Middle frontal gyrus (tissue), 1 donor: ENCODE results near the gene TEX264.

ENCODE experiments used
- DNase-seq: peaks from one replicate; pipeline ENCODE4 v3.0.0-alpha.2; 2015; ENCODE audit warnings: low spot score; ENCODE audit errors: extremely low spot score

TEX264 gene

DNA sequence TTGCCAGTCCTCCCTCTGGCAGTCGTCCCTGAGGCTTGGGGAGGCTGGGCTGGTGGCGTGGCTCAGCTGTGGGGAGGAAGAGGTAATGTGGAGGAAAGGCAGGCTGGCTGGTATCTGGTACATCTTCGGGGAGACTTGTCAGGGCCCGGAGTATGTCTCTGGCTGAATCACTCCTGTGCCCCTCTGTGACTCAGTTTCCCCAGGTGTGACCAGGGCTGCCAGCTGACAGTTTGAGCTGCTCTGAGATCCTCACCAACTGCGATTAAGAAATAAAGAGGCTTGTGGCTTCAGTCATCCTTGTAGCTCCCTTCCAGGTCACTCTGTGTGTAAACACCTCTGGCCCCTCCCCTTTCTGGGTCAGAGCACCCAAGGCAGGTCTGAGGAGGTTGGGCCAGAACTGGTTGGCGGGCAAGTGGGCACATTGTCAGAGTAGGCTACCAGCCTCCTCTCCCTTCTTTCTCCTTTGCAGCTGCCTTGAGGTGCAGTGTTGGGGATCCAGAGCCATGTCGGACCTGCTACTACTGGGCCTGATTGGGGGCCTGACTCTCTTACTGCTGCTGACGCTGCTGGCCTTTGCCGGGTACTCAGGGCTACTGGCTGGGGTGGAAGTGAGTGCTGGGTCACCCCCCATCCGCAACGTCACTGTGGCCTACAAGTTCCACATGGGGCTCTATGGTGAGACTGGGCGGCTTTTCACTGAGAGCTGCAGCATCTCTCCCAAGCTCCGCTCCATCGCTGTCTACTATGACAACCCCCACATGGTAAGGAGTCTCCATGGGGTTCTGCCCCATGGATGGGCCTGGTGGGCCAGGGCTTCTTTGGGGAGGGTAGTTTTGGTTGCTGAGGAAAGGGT lies 3.0 kb downstream of the TEX264 start:
- DNase-seq: no peak

DNA sequence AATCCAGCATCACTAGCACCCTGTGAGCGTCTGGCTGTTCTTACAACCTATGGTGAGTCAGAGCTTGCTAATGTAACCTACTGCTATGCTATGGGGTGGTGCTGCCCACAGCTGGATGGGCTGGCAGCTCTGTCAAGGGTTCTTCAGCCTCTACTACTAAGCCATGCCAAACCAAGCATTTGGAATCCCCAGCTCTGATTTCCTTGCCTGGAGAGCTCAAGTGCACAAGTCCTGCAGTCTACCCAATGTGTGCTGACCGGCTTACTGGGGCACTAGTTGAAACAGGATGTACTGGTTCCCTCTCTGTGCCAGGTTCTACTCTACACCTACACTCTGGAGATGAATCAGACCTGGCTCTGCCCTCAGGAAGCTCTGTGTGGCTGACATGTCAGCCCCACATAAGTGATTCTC lies 4.2 kb downstream of the TEX264 start:
- DNase-seq: no peak

DNA sequence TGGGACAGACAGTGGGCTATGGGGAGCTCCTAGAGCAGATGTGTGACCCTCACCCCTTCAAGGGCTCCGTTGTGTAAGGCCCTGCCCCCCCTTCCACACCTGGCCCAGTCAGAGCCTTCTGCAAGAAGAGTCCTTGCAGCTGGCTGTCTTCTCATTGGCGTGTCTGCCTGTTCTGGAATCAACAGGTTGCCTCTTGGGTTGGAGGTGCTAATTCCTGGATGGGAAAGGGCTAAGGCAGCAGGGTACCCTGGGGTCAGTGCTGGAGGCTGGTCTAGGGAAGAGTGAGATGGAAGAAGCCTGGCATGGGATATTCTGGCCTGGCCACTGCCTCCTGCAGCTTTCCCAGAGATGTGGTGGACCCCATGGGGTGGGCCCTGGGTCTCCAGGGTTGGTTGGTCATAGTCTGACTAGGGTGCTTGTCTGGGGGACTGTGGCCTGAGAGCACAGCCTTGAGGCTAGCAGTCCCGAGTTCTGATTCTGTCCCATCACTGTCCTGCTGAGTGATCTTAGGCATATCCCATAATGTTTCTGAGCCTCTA lies 5.1 kb downstream of the TEX264 start:
- DNase-seq: no peak

DNA sequence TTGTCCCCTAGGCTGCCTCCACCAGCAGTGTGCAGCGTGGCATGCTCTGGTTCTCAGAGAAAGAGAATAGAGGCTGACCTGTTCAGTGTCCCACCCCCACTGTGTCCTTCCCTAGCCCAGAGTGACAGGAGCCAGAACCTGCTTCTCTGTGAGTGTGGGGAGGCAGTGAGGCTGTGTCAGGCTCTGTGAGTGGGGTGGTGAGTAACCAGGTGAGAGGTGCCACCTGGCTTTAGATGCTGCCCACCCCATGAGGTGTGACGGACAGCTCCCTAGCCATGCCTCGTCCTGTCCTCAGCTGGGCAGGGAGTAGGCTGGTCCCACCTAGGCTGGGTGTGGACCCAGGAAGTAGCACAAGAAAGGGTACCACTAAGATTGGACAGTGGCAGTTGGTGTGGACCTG lies 6.3 kb downstream of the TEX264 start:
- DNase-seq: no peak

GRCh38 chr3:51678186-51678585 lies 7.1 kb downstream of the TEX264 start:
- no peak for DNase-seq

- DNase-seq: no peak
Measured at GRCh38 chr3:51678641-51679040, 7.6 kb downstream of the TEX264 start.

GRCh38 chr3:51679318-51679717 lies 8.3 kb downstream of the TEX264 start:
- DNase-seq: no peak

DNA sequence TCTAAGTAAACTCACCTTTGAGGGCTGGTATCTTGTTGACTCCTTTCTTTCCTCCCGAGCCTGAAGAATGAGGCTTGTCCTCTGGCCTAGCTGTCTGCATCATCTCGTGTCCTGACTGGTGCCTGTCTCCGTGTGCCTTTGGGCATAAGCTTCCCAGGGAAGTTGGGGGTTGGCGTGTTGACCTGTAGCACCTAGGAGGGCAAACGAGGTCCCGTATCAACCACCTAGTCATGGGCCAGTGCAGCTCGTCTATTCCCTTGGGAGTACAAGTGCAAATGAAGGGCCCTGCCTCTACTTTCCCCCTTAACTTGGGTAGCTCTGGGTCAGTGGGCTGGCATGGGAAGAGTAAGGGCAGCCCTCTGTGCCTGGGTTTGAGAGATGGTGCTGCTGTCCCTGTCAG lies 8.7 kb downstream of the TEX264 start:
- DNase-seq: no peak

DNA sequence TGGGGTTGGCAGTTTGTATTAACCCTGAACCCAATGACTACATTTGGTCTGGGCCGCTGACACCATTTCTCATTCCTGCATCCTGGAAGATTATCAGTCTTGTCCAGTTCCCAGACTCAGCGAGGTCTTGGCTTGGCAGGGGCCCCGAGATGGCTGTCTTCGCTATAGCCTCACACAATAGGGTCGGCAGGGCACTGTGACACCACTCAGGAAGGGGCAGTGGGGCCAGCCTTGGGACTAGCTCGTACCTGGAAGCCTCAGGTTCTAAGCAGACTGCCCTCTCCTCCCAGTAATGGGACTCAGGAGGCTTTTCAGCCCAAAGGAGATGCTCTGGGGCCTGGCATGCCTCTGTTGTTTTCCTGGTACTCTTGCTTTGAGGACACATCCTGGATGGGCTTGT lies 9.1 kb downstream of the TEX264 start:
- no peak for DNase-seq

- no peak for DNase-seq
Measured at GRCh38 chr3:51680663-51681230, 9.7 kb downstream of the TEX264 start.

GRCh38 chr3:51681453-51681852 lies 10.4 kb downstream of the TEX264 start:
- no peak for DNase-seq

GRCh38 chr3:51682079-51682478 lies 11.0 kb downstream of the TEX264 start:
- peak; percentile 67 for DNase-seq

GRCh38 chr3:51682526-51682925 lies 11.5 kb downstream of the TEX264 start:
- no peak for DNase-seq

- no peak for DNase-seq
Measured at GRCh38 chr3:51683566-51683965, 12.5 kb downstream of the TEX264 start.

DNA sequence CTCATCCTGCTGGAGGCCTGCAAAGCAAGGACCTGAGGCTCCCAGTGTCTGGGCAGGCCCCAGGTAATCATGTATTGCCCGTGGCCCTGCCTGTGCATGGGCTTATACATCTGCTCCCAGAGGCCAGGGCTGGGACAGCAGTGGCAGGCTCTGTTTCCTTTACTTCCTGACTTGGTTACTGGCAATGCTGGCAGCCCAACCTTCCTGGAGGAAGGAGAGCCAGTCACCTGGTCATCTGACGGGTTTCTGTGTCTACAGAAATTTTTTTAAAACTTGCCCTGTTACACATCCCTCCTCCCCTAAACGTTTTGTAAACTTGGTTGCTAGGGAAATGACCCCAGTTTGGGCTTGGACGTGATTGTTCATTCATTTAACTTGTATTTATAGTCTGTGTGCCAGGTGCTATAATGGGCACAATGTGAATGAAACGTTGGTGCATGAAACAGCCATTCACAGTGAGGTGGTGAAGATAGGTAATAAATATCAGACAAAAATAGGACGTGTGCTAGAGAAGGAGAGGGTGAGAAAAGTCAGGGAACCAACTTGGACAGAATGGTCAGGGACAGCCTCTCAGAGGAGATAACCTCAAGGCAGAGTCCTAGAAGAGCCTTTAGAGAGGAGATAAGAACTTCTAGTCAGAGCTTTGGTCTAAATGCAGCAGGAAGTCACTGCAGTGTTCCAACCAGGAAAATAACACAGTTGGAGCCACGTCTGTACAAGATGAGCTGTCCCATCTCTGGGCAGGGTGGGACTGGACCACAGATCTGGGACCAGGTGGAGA lies 14.1 kb downstream of the TEX264 start:
- DNase-seq: no peak

DNA sequence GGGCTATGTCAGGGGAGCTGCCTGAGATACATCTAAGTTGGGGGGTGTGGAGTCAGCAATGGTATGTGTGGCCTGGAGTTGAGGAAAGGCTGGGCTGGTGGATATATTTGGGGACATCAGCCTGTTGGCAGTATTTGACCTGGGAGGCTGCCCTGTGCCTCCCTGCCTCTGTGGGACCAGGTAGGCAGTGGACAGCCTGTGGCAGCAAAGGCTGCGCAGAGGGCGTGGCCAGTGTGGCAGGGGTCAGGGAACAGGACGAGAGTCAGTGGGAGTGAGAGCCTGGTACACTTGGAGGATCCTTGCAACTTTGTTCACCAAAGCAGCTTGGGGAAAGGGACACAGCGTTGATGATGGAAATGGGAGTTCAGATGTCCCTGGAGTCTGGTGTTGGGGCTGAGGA lies 15.0 kb downstream of the TEX264 start:
- no peak for DNase-seq

- DNase-seq: no peak
Measured at GRCh38 chr3:51686512-51687215, 15.6 kb downstream of the TEX264 start.

DNA sequence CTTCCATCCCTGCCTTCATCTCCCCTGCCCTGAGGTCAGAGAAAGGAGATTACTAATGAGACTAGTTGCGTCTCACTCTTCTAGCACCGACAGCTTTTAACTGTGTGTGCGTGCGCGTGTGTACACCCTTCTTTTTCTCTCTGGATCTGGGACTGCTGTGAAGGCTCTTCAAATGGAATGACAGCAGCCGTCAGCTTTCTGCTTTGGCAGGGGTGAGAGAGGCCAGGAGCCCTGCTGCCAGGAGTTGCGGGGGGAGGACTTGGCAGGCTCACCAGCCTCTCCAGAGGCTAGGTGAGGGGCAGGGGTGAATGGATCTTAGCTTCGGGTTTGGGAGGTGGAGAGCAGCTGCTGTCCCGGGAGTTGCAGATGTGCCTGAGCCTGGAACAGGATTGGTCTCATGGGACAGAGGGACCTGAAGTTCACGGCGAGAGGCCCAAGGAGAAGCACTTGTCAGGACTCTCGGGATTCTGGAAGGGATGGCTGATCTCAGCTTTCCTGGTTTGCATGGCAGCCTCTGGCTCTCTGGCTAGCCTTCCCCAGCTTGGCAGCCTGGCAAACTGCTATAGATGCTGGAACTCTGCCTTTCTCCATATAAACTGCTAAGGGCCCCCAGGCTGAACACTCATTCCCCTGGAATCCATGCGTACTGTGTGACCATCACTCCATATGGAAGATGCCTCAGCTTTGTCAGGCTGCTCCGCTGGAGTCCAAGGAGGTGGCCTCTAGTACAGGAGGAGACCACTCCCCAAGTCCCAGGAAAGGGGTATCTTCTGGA lies 16.6 kb downstream of the TEX264 start:
- DNase-seq: no peak

GRCh38 chr3:51688206-51688600 lies 17.2 kb downstream of the TEX264 start:
- no peak for DNase-seq

GRCh38 chr3:51691021-51691420 lies 20.0 kb downstream of the TEX264 start:
- no peak for DNase-seq

- no peak for DNase-seq
Measured at GRCh38 chr3:51691949-51692348, 20.9 kb downstream of the TEX264 start.
